HG03060 (cell line): ENCODE results near the gene GPHN.
"Not testable (repeated sequence)": the region's sequence is repeated elsewhere in the genome, so short reads cannot be mapped to it uniquely, and the experiment has no call there.

Experiments
- ATAC-seq: cut with Tn5 transposase; IDR thresholded peaks from one replicate; pipeline ENCODE4 v1.9.1; 2021; ENCODE audit warnings: low read depth, moderate number of reproducible peaks; ENCODE audit not compliant: unreplicated experiment

GPHN gene

DNA sequence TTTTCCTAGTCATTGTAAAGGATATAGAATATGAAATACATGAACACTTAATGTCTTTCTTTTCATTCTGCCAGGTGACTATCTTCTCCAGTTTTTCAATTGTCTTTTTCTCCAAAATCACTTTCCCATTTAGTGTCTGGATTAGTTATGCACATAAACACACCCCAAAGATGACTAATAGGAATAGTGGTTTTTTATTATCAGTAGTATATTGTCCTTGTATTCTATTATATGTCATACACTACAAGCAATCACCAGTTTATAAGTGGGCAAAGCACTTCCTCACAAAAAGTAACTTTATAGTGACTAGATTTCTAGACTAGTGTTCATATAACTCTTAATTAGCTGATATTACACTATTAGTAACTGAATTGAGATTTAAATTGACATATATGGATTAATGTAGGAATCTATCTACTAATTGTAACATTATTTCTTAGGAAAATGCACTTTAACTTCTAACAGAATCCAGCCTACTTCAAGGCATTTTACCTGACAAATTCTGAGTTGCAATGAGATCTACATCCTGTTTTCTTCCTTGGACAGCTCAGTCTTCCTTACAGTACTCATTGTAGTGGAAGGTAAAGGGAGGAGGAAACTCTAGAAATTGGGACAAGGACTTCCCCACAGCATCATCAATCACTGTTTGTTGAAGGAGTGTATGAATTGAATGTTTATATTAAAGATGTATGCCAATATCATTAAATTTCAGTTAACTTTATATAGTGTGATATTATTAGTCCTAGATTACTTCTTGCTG, 495.2 kb downstream of the GPHN start:
- no peak for ATAC-seq

DNA sequence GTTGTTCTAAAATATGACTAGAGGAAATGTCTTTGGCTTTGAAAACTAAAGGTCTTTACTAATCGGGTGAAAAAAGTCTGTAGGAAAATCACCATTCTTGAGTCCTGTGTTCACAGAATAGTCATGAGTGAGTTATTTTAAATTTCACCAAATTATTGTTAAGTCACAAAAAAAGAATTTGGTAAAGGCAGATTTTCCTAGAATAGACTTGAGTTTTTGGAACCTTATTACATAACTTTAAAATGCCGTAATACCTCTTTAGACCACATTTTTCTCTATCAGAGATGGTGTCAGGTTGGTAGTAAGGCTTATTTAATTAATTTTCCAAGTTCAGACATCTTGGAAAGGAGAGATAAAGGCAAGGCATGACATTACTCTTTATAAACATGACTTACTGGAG, 496.6 kb downstream of the GPHN start:
- no peak for ATAC-seq

DNA sequence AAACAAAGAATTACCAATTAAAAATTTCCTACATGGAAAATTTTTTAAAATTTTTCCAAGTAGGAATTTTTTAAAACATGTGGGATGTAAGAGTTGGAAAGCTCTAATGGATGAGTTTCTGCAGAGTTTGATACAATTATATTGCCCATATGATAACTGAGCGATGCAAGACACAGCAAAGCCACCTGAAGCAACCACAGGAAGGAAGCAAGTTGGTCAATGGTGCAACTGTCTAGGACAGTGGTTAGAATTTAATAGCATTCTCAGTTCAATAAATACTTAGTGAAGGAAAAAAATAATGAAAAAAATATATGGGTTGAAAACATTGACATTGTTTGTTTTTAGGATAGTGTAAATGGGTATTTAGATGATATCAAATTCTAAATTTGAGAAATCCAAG, 502.7 kb downstream of the GPHN start:
- ATAC-seq, result no peak

DNA sequence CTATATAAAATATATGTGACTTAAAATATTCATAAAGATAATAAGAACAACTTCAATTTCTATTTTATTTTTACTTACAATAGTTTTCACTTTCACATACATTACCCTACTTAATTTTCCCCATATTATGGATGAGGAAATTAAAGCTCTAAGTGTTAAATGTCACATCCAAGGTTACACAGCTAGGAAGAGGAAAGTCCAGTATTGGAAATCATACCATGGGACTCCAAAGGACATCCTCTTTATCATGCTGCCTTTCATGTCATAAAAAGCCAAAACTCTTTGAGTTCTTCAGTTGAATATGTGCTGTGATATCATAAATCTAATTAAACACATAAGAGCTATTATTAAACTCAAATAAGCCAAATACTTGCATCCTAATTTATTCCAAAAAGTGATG, 508.9 kb downstream of the GPHN start:
- no peak for ATAC-seq

DNA sequence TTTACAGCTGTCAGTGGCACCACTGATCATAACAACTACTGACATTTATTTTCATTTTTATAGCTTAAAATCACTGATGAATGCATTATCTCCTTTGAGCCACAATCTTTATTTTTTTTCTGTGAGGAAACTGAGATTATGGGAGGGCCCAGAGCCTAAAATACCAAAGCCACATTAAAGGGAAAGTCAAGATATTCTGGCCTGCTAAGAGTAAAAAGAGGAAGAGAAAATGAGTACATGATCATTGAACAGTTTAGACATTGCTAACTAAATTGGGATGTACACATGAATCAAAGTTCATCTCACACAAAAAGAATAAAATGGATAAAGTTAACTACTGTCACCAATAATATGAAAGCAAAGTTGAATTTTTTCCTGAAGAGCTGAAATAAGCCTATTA, 510.8 kb downstream of the GPHN start:
- ATAC-seq, result no peak

DNA sequence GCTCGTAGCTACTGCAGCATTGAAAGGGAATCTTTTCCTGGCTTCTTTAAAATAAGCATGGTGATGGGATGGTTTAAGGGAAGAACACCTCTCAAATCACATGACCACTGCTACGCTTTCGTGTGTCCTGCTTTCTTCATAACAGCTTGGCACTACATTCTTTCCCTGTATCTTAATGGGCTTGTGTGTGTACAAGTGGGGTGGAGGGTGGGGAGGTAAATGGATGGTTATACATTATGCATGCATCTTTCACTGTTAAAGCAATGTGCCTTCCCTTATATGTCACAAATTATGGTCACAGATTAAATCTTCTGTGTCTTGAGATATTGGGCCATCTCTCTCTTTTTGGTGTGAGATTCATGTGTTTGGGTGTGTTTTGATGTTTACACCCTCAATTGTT, 511.8 kb downstream of the GPHN start:
- no peak for ATAC-seq

DNA sequence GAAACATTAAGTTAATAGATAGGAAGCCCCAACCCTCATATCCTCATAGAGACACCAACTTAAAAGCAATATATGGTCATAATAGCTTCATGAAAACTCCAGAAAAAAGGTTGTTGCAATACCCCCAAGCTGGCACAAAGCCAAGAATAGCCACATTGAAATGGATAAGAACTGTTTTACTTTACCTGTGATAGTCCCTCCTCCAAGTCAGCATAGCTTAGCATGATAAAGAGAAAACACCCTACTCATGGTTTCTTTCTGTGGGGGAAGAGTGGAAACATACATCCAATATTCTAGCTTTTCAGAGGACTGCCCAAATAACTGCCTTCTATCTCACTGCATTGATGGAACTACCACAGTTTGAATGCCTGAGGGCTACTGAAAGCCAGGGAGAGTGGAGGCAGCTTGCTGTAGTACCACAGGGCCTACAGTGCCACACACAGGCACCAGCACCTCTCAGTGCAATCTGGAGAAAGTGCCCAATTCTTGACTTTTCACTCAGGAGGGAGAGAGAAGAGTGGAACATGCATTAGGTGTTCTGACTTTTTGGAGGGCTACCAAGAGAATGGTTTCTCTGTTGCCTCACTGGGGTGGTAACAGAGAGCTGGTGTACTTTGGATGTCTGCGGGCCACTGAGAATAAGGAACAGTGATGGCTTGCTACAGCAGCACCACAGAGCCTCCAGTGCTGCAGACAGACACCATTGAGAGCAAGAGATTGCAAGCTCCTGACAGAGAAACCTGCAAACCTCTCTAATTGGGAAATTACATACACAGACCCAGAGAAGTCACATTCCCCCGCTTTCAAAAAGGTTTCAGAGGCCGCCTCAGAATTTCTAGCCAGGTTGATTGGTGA, 524.2 kb downstream of the GPHN start:
- ATAC-seq, result no peak

DNA sequence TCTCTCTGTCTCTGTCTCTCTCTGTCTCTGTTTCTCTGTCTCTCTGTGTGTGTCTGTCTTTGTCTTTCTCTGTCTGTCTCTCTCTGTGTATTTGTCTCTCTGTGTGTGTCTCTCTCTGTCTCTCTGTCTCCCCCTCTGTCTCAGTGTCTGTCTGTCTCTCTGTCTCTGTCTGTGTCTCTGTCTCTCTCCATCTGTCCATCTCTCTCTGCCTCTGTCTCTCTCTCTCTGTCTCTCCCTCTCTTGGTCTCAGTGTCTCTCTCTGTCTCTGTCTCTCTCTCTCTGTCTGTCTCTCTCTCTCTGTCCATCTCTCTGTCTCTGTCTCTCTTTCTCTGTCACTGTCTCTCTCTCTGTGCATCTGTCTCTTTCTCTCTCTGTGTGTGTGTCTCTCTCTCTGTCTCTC, 537.5 kb downstream of the GPHN start:
- no peak for ATAC-seq

DNA sequence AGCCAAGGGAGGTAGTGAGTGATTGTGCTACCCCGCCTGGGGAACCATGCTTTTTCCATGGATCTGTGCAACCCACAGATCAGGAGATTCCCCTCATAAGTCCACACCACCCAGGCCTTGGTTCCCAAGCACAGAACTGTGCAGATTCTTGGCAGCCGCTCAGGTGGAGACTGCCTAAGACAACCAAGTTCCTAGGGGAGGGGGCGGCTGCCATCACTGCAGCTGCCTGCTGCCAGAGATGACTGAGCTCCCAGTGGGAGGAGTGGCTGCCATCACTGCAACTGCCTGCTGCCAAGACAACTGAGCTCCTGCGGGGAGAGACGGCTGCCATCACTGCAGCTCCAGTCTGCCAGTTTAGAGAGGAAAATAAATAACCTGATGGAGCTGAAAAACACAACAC, 542.9 kb downstream of the GPHN start:
- no peak for ATAC-seq

DNA sequence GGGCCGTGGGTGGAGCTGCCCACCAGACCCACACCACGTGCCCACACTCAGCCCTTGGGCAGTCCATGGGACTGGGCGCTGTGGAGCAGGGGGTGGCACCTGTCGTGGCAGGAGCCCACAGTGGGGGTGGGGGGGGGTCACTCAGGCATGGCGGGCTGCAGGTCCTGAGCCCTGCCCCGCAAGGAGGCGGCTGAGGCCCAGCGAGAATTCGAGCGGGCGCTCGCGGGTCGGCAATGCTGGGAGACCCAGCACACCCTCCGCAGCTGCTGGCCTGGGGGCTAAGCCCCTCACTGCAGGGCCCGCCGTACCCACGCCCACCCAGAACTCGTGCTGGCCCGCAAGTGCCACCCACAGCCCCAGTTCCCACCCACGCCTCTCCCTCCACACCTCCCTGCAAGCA, 548.7 kb downstream of the GPHN start:
- no peak for ATAC-seq

DNA sequence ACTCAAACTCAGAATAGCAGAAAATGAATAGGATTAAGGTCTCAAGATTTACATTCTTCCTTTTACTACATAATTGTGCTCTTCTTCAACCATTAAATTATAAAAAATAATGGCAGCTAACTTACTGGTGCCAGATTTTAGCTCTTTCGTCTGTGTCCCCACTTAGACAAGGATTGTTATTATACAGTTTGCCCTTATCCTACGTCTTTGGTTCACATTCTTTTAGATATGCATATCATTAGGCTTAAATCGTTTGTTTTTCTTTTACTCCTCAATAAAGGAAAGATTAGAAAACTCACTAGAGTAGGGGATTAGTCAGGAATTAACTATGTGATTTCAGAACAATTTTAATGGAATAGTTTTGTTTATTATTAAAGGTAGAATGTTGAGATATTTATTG, 551.6 kb downstream of the GPHN start:
- ATAC-seq, result no peak

DNA sequence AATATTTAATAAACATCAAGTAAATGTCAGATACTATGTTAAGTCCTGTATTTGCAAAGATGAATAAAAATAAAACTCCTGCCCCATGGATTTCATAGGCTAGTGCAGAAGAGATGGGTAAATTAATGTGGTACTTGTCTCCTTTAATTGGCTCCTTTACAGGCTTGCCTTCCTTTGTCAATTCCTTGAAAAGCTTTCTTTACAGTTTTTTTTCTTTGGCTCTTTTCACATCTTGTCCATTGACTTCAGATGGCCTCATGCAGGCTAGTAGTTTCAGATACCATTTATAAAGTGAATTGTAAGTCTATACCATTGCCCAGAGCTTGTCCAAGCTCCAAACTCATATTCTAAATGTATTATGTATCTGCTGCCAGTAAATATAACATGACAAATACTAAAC, 552.6 kb downstream of the GPHN start:
- no peak for ATAC-seq

DNA sequence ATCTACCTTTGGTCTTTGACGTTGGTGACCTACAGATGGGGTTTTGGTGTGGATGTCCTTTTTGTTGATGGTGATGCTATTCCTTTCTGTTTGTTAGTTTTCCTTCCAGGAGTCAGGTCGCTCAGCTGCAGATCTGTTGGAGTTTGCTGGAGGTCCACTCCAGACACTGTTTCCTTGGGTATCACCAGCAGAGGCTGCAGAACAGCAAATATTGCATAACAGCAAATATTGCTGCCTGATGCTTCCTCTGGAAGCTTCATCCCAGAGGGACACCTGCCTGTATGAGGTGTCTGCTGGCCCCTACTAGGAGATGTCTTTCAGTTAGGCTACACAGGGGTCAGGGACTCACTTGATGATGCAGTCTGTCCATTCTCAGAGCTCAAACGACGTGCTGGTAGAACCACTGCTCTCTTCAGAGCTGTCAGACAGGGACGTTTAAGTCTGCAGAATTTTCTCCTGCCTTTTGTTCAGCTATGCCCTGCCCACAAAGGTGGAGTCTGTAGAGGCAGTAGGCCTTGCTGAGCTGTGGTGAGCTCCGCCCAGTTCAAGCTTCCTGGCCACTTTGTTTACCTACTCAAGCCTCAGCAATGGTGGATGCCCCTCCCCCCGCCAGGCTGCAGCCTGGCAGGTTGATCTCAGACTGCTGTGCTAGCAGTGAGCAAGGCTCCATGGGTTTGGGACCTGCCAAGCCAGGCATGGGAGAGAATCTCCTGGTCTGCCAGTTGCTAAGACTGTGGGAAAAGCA, 559.3 kb downstream of the GPHN start:
- ATAC-seq, result not testable (repeated sequence)

DNA sequence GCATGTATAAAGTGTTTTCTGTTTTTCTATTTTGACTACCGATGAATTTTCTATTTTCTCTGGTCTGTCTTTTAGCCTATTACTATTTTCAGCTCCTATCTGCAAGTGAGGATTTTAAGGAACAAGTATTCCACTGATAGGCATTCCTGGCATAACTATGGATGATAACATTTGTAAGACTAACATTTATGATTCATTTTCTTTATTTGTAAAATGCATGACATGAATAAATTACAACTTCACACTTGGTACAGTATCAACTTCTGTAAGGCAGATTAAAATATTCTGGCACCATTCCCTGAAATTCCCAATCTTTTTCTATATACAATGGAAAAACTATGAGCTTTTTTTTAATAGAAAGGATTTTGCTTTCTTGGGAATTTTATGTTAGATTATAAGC, 560.3 kb downstream of the GPHN start:
- no peak for ATAC-seq

DNA sequence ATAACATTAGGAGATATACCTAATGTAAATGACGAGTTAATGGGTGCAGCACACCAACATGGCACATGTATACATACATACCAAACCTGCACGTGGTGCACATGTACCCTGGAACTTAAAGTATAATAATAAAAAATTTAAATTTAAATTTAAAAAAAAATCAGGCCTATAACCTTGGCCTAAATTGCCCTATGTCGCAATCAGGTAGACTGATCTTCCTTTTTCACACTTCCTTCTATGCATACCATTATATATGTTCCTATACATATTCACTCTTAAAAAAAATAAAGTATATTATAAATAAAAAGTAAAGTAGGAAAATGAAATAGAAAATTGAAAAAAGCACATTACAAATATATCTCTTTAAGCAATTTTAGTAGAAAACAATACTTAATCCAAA, 563.6 kb downstream of the GPHN start:
- ATAC-seq, result no peak

DNA sequence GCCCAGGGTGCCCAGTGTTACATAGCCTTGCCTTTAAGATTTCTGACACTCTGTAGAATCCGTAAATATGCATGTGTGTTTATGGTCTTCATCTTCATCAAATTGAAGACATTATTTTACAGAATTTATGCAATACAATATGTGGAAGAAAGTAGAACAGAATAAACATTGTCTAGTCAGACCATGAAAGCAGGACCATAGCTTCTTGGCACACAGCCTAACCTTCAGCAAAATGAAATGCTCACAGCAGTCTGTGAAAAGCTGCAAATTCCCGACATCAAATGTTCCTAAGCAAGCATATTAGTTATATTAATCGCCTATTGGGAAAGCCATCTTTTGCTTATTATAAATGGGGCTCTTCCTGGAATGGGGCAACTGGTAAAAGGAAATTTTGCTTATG, 570.0 kb downstream of the GPHN start:
- no peak for ATAC-seq

DNA sequence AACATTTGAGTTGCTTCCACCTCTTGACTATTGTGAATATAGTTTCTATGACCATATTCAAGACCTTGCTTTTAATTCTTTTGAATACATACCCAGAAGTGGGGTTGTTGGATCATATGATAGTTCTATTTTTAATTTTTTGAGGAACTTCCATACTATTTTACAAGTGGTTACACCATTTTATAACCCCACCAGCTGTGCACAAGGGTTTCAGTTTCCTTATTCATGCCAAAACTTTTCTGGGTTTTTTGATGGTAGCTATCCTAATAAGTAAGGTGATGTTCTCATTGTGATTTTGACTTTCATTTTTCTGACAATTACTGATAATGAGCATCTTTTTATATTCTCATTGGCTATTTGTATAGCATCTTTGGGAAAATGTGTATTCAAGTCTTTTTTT, 571.9 kb downstream of the GPHN start:
- ATAC-seq, result no peak

DNA sequence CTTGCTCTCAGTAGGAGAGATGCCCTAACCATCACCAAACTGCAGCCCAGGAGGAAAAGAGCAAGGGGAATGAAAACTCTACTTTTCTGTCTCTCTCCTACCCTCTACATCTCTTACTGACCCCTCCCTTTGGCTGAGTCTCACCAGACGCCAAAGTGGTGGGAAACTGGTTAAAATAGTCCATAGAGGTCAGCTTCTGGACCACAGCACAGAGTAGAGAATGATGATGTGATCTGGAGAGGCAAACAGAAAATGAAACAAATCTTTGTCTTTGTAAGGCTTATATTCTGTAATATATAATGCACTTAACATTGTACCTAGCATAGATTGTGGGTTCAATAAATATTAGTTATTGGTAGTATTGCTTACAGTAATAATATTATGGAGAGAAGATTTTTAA, 600.3 kb downstream of the GPHN start:
- no peak for ATAC-seq

DNA sequence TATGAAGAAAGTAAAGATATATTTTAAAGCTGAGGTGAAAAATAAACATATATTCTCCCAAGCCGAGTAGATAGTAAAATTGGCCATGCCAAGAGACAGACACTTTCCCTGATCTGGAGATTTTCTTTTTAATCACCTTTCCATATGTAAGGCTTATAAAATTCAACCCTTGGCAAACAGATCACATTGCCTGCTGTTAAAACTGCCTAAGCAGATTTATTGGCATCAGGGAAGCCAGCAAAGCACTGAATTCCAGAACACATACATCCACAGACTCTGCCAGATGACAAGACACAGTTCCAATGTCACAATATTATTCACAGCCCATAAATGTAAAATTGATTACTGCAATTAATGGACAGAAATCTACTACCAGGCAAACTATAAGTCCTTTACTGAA, 603.1 kb downstream of the GPHN start:
- ATAC-seq, result no peak

DNA sequence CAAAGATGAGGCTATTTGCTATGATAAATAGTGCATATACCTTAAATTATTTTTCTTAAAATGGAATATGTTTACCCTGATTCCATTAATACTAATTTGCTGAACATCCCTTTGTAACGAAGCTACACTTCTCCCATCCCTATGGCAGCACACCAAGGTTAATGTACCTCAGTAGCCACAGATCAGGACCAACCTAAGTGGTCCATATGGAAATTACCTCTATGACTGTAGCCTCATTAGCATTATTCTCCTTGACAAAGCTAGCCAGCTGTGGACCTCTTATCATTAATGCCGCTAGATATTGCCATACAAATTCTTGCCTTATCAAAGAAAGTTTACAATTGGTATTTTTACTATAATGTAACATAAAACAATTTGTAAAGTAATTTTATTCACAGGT, 604.4 kb downstream of the GPHN start:
- ATAC-seq, result no peak

DNA sequence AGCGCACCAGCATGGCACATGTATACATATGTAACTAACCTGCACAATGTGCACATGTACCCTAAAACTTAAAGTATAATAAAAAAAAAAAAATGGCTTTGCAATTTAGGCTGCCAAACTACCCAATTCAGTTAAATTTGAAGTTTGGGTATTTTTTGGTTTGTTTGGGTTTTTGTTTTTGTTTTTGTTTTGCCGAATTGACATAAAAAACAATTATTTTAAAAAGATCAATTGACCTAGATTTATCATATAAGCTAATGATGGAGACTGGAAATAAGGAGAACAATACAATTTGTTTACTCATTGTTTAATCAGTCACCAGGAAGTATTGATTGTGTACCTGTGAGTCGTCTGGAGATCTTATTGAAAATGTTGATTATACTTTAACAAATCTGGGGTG, 619.2 kb downstream of the GPHN start:
- ATAC-seq, result no peak
